ENCODE measurements around the gene VGF.
"Not testable (repeated sequence)": the region's sequence is repeated elsewhere in the genome, so short reads cannot be mapped to it uniquely, and the experiment has no call there.

Gene VGF

GRCh38 chr7:101134399-101134980, 30.9 kb downstream of the VGF start:
- DNase-seq: no peak

- DNase-seq: no peak
These were observed 31.6 kb downstream of the VGF start for GRCh38 chr7:101133621-101134398.

- not testable (repeated sequence) for DNase-seq
These were observed 32.5 kb downstream of the VGF start for GRCh38 chr7:101132626-101133600.

DNA sequence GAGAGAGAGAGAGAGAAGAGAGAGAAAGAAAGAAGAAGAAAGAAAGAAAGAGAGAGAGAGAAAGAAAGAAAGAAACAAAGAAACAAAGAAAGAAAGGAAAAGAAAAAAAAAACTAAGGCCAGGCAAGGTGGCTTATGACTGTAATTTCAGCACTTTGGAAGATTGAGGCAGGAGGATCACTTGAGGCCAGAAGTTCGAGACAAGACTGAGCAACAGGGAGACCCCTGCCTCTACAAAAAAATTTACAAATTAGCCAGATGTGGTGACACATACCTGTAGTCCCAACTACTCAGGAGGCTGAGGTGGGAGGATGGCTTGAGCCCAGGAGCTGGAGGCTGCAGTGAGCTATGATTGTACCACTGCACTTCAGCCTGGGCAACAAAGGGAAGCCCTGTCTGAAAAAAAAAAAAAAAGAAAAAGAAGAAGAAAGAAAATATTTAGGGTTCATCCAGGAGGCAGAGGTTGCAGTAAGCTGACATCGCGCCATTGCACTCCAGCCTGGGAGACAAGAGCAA, 35.7 kb downstream of the VGF start:
- DNase-seq: no peak

DNA sequence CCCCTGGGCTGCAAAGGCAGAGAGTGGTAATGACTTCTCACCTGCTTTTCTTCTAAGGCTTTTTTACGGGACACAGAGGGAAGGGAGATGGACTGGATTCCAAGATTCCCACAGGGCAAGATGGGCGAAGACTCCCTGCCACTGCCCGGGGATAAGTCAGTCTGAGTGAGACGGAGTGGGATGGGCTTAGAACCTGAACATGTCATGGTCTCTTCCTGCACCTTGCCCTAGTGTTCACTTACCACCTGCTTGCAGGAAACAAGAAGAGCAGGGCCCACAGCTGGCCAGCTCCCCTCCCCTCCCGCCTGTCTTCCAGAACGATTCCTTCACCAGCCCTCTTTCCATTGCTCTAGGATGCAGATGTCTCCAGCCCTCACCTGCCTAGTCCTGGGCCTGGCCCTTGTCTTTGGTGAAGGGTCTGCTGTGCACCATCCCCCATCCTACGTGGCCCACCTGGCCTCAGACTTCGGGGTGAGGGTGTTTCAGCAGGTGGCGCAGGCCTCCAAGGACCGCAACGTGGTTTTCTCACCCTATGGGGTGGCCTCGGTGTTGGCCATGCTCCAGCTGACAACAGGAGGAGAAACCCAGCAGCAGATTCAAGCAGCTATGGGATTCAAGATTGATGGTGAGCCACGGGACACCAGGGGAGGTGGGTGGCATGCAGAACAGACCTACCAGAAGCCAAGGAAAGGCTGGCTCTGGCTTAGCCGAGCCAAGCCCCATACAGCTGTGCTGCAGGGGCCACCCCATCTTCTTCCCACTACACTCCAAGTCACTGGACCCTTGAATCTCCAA, 37.1 kb downstream of the VGF start:
- DNase-seq: no peak

DNA sequence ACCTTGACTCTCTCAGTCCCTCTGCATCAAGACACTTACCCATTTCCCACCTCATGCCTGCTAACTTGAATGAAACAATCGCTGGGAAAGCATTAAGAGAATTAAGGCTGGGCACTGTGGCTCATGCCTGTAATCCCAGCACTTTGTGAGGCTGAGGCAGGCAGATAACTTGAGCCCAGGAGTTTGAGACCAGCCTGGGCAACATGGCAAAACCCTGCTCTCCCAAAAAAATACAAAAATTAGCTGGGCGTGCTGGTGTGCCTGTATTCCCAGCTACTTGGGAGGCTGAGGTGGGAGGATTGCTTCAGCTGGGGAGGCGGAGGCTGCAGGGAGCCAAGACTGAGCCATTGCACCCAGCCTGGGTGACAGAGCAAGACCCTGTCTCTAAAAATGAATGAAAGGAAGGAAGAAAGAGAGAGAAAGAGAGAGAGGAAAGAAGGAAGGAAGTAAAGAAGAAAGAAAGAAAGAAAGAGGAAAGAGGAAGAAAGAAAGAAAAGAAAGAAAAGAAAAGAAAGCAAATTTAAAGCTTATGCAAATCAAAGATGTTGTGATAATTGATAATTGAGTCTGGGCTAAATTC, 37.8 kb downstream of the VGF start:
- no peak for DNase-seq

- DNase-seq: peak; percentile 15 to 18
These were observed 38.5 kb downstream of the VGF start, which contains the start of gene SERPINE1 for GRCh38 chr7:101126651-101127459. TSS of gene SERPINE1 (plus strand) at chr7:101127104. CDS start at chr7:101128394, 1,290 bp downstream.

DNA sequence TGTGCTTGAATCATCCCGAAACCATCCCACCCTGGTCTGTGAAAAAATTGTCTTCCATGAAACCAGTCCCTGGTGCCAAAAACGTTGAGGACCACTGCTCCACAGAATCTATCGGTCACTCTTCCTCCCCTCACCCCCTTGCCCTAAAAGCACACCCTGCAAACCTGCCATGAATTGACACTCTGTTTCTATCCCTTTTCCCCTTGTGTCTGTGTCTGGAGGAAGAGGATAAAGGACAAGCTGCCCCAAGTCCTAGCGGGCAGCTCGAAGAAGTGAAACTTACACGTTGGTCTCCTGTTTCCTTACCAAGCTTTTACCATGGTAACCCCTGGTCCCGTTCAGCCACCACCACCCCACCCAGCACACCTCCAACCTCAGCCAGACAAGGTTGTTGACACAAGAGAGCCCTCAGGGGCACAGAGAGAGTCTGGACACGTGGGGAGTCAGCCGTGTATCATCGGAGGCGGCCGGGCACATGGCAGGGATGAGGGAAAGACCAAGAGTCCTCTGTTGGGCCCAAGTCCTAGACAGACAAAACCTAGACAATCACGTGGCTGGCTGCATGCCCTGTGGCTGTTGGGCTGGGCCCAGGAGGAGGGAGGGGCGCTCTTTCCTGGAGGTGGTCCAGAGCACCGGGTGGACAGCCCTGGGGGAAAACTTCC, 39.2 kb downstream of the VGF start:
- DNase-seq: no peak

DNA sequence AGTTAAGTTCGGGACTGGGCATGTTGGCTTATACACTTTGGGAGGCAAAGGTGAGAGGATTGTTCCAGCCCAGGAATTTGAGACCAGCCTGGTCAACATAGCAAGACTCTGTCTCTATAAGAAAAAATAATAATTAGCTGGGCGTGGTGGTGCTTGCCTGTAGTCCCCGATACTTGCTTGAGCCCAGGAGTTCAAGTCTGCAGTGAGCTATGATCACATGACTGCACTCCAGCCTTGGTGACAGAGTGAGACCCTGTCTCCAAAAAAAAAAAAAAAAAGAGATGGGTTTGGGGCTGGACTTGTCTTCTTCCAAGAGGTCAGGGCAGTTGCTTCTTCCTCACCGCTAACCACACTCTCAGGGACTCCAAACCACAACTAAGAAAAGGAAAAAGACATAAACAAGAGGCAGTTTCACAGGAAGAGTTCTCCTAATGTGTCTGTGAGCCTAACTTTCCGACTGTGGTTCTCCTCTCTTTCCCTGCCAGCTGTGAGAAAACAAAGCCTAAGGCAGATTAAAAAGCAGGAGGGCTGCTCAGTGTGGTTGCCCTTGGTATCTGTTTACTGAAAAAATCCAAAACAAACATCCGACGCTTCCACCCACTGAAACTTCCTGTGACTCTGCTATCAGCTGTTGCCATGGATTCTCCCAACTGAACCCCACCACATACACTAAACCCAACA, 40.9 kb downstream of the VGF start:
- peak; percentile 27 to 37 for DNase-seq

GRCh38 chr7:101123703-101124068, 41.7 kb downstream of the VGF start:
- DNase-seq: no peak

GRCh38 chr7:101122933-101123702, 42.3 kb downstream of the VGF start:
- no peak for DNase-seq

GRCh38 chr7:101121991-101122932, 43.1 kb downstream of the VGF start:
- DNase-seq: no peak

- not testable (repeated sequence) for DNase-seq
These were observed 43.8 kb downstream of the VGF start for GRCh38 chr7:101121631-101121990.

DNA sequence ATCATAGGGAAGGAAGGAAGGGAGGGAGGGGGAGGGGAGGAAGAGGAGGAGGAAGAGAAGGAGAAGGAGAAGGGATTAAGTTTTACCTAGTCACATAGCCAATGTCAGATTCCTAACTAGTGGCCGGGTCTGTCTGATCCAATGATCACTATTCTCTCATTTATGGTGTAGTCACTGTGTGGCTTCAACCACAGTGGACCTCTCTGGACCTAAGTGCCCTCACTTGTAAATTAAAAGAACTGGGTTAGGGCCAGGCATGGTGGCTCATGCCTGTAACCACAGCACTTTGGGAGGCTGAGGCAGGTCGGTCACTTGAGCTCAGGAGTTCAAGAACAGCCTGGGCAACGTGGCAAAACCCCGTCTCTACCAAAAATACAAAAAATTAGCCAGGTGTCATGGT, 45.1 kb downstream of the VGF start:
- DNase-seq: no peak

DNA sequence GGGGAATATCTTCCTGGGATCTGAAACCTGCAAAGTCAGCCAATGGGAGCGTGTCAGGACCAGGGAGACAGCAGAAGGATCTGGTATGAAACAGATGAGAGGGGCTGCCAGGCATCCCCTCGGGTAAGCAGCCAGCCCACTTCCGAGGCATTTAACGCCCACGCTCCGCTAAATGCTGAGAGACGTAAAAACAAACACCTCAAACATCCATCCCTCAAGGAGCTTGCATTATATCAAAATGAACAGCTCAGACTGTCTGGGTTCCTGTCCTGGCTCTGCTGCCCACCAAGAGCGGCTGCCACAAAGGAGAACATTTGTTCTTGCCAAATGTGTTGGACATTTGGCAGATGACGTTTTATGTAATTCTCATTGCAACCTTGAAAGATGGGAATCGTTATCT, 45.5 kb downstream of the VGF start:
- no peak for DNase-seq

DNA sequence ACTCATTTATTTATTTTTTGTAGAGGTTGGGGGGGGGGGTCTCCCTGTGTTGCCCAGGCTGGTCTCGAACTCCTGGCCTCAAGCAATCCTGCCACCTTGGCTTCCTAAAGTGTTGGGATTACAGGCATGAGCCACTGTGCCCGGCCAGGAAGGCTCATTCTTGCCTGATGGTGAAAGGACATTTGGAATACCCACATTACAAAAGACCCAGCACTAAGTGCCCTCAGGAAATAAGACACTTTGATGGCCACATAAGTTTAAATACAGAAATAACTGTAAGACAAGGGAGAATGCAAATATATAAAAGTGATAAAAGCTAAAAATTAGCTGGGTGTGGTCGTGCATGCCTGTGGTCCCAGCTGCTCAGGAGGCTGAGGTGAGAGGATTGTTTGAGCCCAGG, 46.5 kb downstream of the VGF start:
- DNase-seq: no peak

DNA sequence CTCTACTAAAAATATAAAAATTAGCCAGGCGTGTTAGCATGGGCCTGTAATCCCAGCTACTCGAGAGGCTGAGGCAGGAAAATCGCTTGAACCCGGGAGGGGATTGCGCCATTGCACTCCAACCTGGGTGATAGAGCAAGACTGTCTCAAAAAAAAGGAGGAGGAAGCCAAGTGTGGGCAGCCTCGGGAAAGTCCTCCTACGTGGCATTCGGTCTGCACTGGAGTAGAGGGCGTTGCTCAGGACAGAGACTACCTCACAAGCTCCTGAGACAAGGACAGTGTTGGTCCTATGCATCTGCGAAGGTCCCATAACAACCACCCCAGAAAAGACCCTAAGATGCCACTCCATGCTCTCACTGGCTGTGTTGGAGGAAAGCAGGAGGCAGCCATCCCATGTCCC, 48.5 kb downstream of the VGF start:
- DNase-seq: no peak

- DNase-seq: no peak
These were observed 50.2 kb downstream of the VGF start for GRCh38 chr7:101115215-101115614.
